Vagina (tissue), 2 donors: ENCODE results near the gene FGD2. TPM values are rescaled to one million over a fixed set of nuclear protein-coding genes. Genes with fewer than 3 reads are reported as not detected.
A peak's percentile ranks its signal among the peaks of the same experiment; 100 is the strongest.

Experiments used
- DNase-seq, 2 donors: peaks; one replicate each; pipeline ENCODE4 v3.0.0-alpha.2; 2017; ENCODE audit errors: extremely low spot score in 2 of 2
- H3K27ac ChIP-seq: fragments of 200-600 bp; sonication (generic); one replicate; pipeline ENCODE4 v1.5.1; 2019
- H3K27me3 ChIP-seq: fragments of 200-600 bp; sonication (generic); one replicate; pipeline ENCODE4 v1.5.1; 2019
- H3K36me3 ChIP-seq, 2 donors: fragments of 200-600 bp; sonication (generic); one replicate each; pipeline ENCODE4 v1.5.1; 2017 to 2019
- H3K4me1 ChIP-seq: fragments of 200-600 bp; sonication (generic); one replicate; pipeline ENCODE4 v1.5.1; 2019
- H3K4me3 ChIP-seq, 2 donors: fragments of 200-600 bp; sonication (generic); 1 replicate in 1 of 2; 2 replicates in 1 of 2; pipeline ENCODE4 v1.5.1; 2016 to 2019
- H3K9me3 ChIP-seq: fragments of 200-600 bp; sonication (generic); one replicate; pipeline ENCODE4 v1.5.1; 2019
- POLR2A ChIP-seq, 2 donors: fragments of 450-650 bp; IDR thresholded peaks; one replicate each; pipeline ENCODE4 v1.6.1; 2017; ENCODE audit warnings: antibody characterized with exemption in 2 of 2, mild to moderate bottlenecking in 2 of 2, moderate library complexity in 2 of 2
- POLR2AphosphoS5 ChIP-seq, 2 donors: sonication (generic); formaldehyde crosslinking; IDR thresholded peaks; one replicate each; pipeline ENCODE4 v1.9.0; 2017; ENCODE audit warnings: antibody characterized with exemption in 2 of 2, mild to moderate bottlenecking in 2 of 2, low read depth in 1 of 2; ENCODE audit not compliant: insufficient read depth in 1 of 2
- intact Hi-C: fragments of 100-400 bp; cut with DNase I; formaldehyde crosslinking; loops from one replicate; pipeline ENCODE4 v1.15.1; 2023
- total RNA-seq: library from RNA; depleted of rRNA; stranded (reverse); fragments of >200 nt; gene quantifications from one replicate; pipeline ENCODE4 v1.2.3, GENCODE V29; 2016
- TF ChIP-seq, protein P1 (sequence below), 3 experiments: fragments of 450-650 bp in 2 of 3; fragments of 200-600 bp in 1 of 3; sonication (generic) in 1 of 3; IDR thresholded peaks; one replicate each; pipeline ENCODE4 v1.5.1; 2017 to 2019; ENCODE audit warnings: antibody characterized with exemption in 3 of 3, mild to moderate bottlenecking in 2 of 3, moderate library complexity in 2 of 3

Gene FGD2
- total RNA-seq, 1 donor from 2014 or later: 20.4 TPM

DNA sequence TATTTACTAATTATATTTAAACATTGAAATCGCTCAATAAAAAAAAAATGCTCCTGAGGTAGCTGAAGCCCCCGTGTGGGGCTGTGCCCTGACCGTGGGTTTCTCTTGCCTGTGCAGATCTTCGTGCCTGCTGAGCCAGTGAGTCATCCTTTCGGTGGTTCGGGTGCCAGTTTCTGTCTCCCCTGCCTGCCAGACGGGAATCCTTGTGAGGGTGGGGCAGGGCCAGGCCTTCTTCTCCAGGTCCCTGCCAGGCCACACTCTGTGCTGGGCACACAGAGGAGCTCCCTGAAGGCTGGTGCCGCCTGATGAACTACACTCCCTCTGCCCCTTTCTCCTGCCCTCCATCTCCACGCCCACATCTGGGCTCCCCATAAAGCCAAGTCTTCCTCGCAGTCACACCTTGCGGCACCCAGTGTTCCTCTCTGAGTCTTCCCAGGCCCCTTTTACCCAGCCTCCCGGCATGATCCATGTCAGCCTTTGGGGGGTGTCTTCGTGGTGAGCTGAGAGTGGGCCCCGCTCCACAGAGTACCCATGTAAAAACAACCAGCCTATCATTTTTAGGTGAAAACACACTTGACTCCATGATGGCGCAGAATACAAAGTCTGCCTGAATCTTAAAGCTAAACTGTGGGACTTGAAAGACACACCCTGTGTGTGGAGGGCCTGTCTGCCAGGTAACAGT, 19.3 kb downstream of the FGD2 start:
- DNase-seq: no peak
- Histone ChIP-seq H3K27ac (peak overlapping the region; percentile 30), H3K4me1 (peaks cover 10% of the 10 kb centered on the region), H3K9me3 (no peaks in the 10 kb centered on the region), H3K36me3 (no peaks in the 10 kb centered on the region), H3K27me3 (no peaks in the 10 kb centered on the region), H3K4me3 (no peak overlapping the region)
- intact Hi-C loops: no loop called here
- TF ChIP-seq, protein P1, sequence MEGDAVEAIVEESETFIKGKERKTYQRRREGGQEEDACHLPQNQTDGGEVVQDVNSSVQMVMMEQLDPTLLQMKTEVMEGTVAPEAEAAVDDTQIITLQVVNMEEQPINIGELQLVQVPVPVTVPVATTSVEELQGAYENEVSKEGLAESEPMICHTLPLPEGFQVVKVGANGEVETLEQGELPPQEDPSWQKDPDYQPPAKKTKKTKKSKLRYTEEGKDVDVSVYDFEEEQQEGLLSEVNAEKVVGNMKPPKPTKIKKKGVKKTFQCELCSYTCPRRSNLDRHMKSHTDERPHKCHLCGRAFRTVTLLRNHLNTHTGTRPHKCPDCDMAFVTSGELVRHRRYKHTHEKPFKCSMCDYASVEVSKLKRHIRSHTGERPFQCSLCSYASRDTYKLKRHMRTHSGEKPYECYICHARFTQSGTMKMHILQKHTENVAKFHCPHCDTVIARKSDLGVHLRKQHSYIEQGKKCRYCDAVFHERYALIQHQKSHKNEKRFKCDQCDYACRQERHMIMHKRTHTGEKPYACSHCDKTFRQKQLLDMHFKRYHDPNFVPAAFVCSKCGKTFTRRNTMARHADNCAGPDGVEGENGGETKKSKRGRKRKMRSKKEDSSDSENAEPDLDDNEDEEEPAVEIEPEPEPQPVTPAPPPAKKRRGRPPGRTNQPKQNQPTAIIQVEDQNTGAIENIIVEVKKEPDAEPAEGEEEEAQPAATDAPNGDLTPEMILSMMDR (IDR thresholded peaks at IDR 0.05): no peak
- TF ChIP-seq POLR2AphosphoS5 (IDR thresholded peaks at IDR 0.05; ENCODE audit: insufficient read depth in 1 of 2, low read depth in 1 of 2): peak in 1 of 2 donors; percentile 35
- no peak for TF ChIP-seq POLR2A (IDR thresholded peaks at IDR 0.05)

DNA sequence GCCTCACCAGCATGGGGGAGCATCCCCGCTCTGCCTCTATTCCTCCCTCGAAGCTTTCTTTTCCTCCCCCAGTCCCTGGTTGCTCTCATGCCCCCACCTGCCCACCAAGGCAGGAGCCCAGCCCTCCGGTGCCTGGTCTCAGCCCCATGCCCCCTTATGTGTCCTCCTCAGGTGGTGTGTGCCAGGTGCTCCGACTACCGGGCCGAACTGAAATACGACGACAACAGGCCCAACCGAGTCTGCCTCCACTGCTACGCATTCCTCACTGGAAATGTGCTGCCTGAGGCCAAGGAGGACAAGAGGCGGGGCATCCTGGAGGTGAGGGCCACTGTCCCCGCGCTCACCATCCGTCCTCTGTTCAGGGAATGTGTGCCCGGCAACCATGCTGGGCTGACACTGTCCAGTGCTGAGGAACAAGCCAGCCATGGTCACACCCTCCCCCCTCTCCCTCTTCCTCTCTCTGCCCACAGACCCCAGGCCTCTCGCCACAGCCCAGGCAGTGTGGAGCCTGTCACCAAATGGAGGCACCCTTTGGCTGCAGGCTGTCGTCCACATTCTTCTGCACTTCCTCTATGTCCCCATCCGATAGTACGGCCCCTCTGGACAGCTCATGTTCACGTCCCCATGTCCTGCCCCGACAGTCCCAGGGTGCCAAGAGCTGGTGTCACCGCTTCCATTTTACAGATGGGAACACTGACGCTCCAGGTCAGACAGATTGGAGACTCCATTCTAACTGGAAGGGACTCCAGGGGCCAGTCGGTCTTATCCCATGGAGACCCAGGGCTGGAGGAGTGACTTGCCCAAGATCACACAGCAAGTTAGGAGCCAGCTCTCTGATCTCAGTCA, 20.4 kb downstream of the FGD2 start:
- intact Hi-C loops: no loop called here
- peak overlapping the region; percentile 10 for H3K27ac ChIP-seq

GRCh38 chr6:37027036-37027720, 21.7 kb downstream of the FGD2 start:
- intact Hi-C loops: no loop called here
- Histone ChIP-seq H3K9me3 (no peaks in the 10 kb centered on the region), H3K36me3 (no peaks in the 10 kb centered on the region), H3K27me3 (no peaks in the 10 kb centered on the region), H3K4me3 (no peak overlapping the region), H3K4me1 (peaks cover 8% of the 10 kb centered on the region), H3K27ac (no peak overlapping the region)
- TF ChIP-seq POLR2A (IDR thresholded peaks at IDR 0.05) (no peak), POLR2AphosphoS5 (IDR thresholded peaks at IDR 0.05; ENCODE audit: insufficient read depth in 1 of 2, low read depth in 1 of 2) (no peak)
- TF ChIP-seq, protein P1 (IDR thresholded peaks at IDR 0.05): no peak
- DNase-seq: no peak

More for the DNA sequence above, 20.4 kb downstream of the FGD2 start:
- Histone ChIP-seq H3K4me3 (no peak overlapping the region), H3K27me3 (no peaks in the 10 kb centered on the region), H3K9me3 (no peaks in the 10 kb centered on the region), H3K36me3 (no peaks in the 10 kb centered on the region), H3K4me1 (peaks cover 10% of the 10 kb centered on the region)
- TF ChIP-seq POLR2A (IDR thresholded peaks at IDR 0.05) (no peak), POLR2AphosphoS5 (IDR thresholded peaks at IDR 0.05; ENCODE audit: insufficient read depth in 1 of 2, low read depth in 1 of 2) (no peak)
- TF ChIP-seq, protein P1 (IDR thresholded peaks at IDR 0.05): no peak
- no peak for DNase-seq

DNA sequence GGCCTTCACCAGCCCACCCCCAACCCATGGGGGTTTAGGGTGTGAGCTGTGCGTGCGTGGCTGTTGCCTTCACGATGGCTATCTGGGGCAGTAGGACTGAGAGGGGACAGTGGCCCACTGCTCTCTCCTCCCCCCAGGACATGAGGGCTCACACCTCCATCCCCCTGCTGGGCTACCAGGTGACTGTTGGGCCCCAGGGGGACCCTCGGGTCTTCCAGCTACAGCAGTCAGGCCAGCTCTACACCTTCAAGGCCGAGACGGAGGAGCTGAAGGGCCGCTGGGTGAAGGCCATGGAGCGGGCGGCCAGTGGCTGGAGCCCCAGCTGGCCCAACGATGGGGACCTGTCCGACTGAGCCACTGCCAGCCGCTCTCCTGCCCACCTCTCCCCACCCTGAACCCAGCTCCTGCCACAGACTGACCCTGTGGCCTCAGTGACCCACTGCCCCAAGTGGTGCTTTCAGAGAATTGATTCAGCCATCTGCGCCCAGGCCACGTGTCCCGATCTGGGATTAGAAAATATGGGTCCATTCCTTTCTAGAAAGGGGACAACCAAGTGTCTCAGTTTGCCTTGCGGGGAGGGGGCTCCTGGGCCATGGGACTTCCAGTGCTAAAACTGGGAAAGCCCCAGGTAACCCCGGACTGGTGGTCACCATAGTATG, 22.5 kb downstream of the FGD2 start:
- Histone ChIP-seq H3K4me1 (peaks cover 6% of the 10 kb centered on the region), H3K4me3 (no peak overlapping the region), H3K27me3 (no peaks in the 10 kb centered on the region), H3K36me3 (no peaks in the 10 kb centered on the region), H3K27ac (no peak overlapping the region), H3K9me3 (no peaks in the 10 kb centered on the region)
- intact Hi-C loops: no loop called here
- DNase-seq: no peak
- TF ChIP-seq POLR2A (IDR thresholded peaks at IDR 0.05): no peak
- TF ChIP-seq, protein P1 (IDR thresholded peaks at IDR 0.05): no peak
- TF ChIP-seq POLR2AphosphoS5 (IDR thresholded peaks at IDR 0.05; ENCODE audit: insufficient read depth in 1 of 2, low read depth in 1 of 2): no peak
